Sigmoid colon (tissue), 7 donors: ENCODE measurements around the gene NCAM2. TPM values are rescaled to one million over a fixed set of nuclear protein-coding genes. Genes with fewer than 3 reads are reported as not detected.

ENCODE experiments used
- DNase-seq: peaks from one replicate; pipeline ENCODE4 v3.0.0-alpha.2; 2019
- H3K27ac ChIP-seq, 4 donors: fragments of 200-600 bp; sonication (generic); one replicate each; pipeline ENCODE4 v1.5.1; 2016 to 2019; ENCODE audit warnings: mild to moderate bottlenecking in 1 of 4
- H3K27me3 ChIP-seq, 3 donors: fragments of 200-600 bp; sonication (generic); one replicate each; pipeline ENCODE4 v1.5.1; 2019; ENCODE audit warnings: mild to moderate bottlenecking in 1 of 3
- H3K36me3 ChIP-seq, 4 donors: fragments of 200-600 bp; sonication (generic); one replicate each; pipeline ENCODE4 v1.5.1; 2016 to 2019
- H3K4me1 ChIP-seq, 4 donors: fragments of 200-600 bp; sonication (generic); one replicate each; pipeline ENCODE4 v1.5.1; 2017 to 2019
- H3K4me3 ChIP-seq, 4 donors: fragments of 200-600 bp; sonication (generic); one replicate each; pipeline ENCODE4 v1.5.1; 2017 to 2019; ENCODE audit warnings: mild to moderate bottlenecking in 2 of 4, moderate library complexity in 1 of 4
- H3K9me3 ChIP-seq, 4 donors: fragments of 200-600 bp in 3 of 4; sonication (generic) in 3 of 4; one replicate each; pipeline versions ENCODE4 v1.5.1 to v1.6.1; 2013 to 2019
- EP300 ChIP-seq, 4 donors: sonication (generic); formaldehyde crosslinking; IDR thresholded peaks; one replicate each; pipeline ENCODE4 v1.6.1; 2017; ENCODE audit warnings: antibody characterized with exemption in 4 of 4
- POLR2A ChIP-seq, 2 donors: fragments of 450-650 bp; IDR thresholded peaks; one replicate each; pipeline ENCODE4 v1.6.1; 2016; ENCODE audit warnings: antibody characterized with exemption in 2 of 2, mild to moderate bottlenecking in 2 of 2, moderate library complexity in 2 of 2
- POLR2AphosphoS5 ChIP-seq, 4 donors: sonication (generic); formaldehyde crosslinking; IDR thresholded peaks; one replicate each; pipeline ENCODE4 v1.6.1; 2017; ENCODE audit warnings: antibody characterized with exemption in 4 of 4
- WGBS, 2 donors: extraction: QIAGEN DNeasy Blood & Tissue Kit; methylation state at CpG; one replicate each; pipeline ENCODE4 v1.1.7; 2013; 5-methylcytosine and 5-hydroxymethylcytosine counted together
- intact Hi-C: fragments of 100-400 bp; cut with DNase I; formaldehyde crosslinking; loops from one replicate; pipeline ENCODE4 v1.15.1; 2023
- polyA plus RNA-seq, 3 donors: library from polyadenylated mRNA; stranded (reverse); fragments of 200-250 nt; gene quantifications; one replicate each; pipeline ENCODE4 v1.2.3, GENCODE V29; 2013
- total RNA-seq, 4 donors: library from RNA; depleted of rRNA; stranded (reverse); fragments of >200 nt; gene quantifications; one replicate each; pipeline ENCODE4 v1.1.0, GENCODE V29; 2016
- TF ChIP-seq, protein P1 (sequence below), 4 experiments: fragments of 450-650 bp in 3 of 4; fragments of 200-600 bp in 1 of 4; IDR thresholded peaks; one replicate each; pipeline ENCODE4 v1.5.1; 2016 to 2019; ENCODE audit warnings: antibody characterized with exemption in 4 of 4, mild to moderate bottlenecking in 3 of 4, moderate library complexity in 2 of 4
- donor health status: healthy with polysubstance abuse.
- donor health status: Bipolar disorder and iron deficiency.
- donor health status: healthy.

Gene NCAM2
- total and polyA plus RNA-seq, 7 donors = under 0.01 to 17.1 (median 6.7) TPM; not detected in 1

DNA sequence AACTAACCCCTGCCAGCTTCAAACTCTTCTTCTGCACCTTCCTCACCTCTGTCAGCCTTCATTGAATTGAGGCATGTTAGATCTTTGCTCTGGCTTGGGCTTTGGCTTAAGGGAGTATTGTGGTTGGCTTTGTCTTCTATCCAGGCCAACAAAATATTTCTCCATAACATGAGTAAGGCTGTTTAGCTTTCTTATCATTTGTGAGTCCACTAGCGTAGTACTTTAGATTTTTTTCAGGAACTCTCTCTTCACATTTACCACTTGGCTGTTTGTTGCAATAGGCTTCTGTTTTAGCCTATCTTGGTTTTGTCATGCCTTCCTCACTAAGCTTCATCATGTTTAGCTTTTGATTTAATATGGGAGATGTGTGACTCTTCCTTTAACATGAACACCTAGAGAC, 417.5 kb downstream of the NCAM2 start:
- TF ChIP-seq POLR2AphosphoS5 (IDR thresholded peaks at IDR 0.05) = no peak
- TF ChIP-seq POLR2A (IDR thresholded peaks at IDR 0.05) = no peak
- no peak for TF ChIP-seq EP300 (IDR thresholded peaks at IDR 0.05)
- TF ChIP-seq, protein P1, sequence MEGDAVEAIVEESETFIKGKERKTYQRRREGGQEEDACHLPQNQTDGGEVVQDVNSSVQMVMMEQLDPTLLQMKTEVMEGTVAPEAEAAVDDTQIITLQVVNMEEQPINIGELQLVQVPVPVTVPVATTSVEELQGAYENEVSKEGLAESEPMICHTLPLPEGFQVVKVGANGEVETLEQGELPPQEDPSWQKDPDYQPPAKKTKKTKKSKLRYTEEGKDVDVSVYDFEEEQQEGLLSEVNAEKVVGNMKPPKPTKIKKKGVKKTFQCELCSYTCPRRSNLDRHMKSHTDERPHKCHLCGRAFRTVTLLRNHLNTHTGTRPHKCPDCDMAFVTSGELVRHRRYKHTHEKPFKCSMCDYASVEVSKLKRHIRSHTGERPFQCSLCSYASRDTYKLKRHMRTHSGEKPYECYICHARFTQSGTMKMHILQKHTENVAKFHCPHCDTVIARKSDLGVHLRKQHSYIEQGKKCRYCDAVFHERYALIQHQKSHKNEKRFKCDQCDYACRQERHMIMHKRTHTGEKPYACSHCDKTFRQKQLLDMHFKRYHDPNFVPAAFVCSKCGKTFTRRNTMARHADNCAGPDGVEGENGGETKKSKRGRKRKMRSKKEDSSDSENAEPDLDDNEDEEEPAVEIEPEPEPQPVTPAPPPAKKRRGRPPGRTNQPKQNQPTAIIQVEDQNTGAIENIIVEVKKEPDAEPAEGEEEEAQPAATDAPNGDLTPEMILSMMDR (IDR thresholded peaks at IDR 0.05) = no peak
- Histone ChIP-seq H3K27me3 (no peaks in the 10 kb centered on the region), H3K9me3 (no peaks in the 10 kb centered on the region), H3K4me3 (no peak overlapping the region), H3K4me1 (no peaks in the 10 kb centered on the region), H3K36me3 (no peaks in the 10 kb centered on the region), H3K27ac (no peak overlapping the region)
- 89 to 90% methylated on average over 1 of the region's 1 CpG for WGBS, 2 donors
- intact Hi-C loops = no loop called here
- no peak for DNase-seq

DNA sequence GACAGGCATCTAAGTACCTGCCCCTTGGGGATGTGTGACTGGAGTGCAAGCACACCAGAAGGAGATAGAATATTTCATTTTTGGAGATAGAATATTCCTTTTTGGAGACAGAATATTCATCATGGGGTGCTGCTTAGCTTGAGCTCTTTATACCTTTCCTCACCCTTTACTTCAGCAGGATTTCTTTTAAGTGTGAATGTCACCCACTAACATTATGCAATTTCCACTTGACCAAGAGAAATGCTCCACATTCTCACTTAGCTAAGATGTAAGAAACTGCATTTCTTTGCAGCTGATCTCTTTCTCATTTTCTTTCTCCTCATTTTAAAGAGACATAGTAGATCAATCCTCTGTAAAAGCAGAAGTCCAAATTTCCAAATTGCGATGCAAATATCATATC, 436.7 kb downstream of the NCAM2 start:
- Histone ChIP-seq H3K4me3 (no peak overlapping the region), H3K9me3 (no peaks in the 10 kb centered on the region), H3K27ac (no peak overlapping the region), H3K36me3 (no peaks in the 10 kb centered on the region), H3K27me3 (no peaks in the 10 kb centered on the region), H3K4me1 (no peaks in the 10 kb centered on the region)
- DNase-seq = no peak
- WGBS, 2 donors = 92 to 95% methylated on average over 1 of the region's 1 CpG
- TF ChIP-seq POLR2AphosphoS5 (IDR thresholded peaks at IDR 0.05) (no peak), POLR2A (IDR thresholded peaks at IDR 0.05) (no peak)
- TF ChIP-seq, protein P1 (IDR thresholded peaks at IDR 0.05) = no peak
- intact Hi-C loops = no loop called here

- Histone ChIP-seq H3K36me3 (no peaks in the 10 kb centered on the region), H3K27me3 (no peaks in the 10 kb centered on the region), H3K9me3 (no peaks in the 10 kb centered on the region), H3K27ac (no peak overlapping the region), H3K4me1 (no peaks in the 10 kb centered on the region), H3K4me3 (no peak overlapping the region)
- DNase-seq = no peak
- 4 to 44% methylated on average over 1 of the region's 1 CpG for WGBS, 2 donors
- intact Hi-C loops = no loop called here
- TF ChIP-seq, protein P1 (IDR thresholded peaks at IDR 0.05) = no peak
- TF ChIP-seq POLR2AphosphoS5 (IDR thresholded peaks at IDR 0.05) (no peak), EP300 (IDR thresholded peaks at IDR 0.05) (no peak), POLR2A (IDR thresholded peaks at IDR 0.05) (no peak)
Measured at GRCh38 chr21:21436012-21436534, 437.9 kb downstream of the NCAM2 start.

GRCh38 chr21:21439761-21440160, 441.6 kb downstream of the NCAM2 start:
- H3K36me3 ChIP-seq = no peaks in the 10 kb centered on the region
- H3K27ac ChIP-seq = no peak overlapping the region
- H3K27me3 ChIP-seq = no peaks in the 10 kb centered on the region
- H3K4me1 ChIP-seq = no peaks in the 10 kb centered on the region
- TF ChIP-seq EP300 (IDR thresholded peaks at IDR 0.05) (no peak), POLR2AphosphoS5 (IDR thresholded peaks at IDR 0.05) (no peak)
- no peak for DNase-seq
- intact Hi-C loops = no loop called here
- no peaks in the 10 kb centered on the region for H3K9me3 ChIP-seq
- 93 to 95% methylated on average over 3 of the region's 3 CpGs for WGBS, 2 donors
- H3K4me3 ChIP-seq = no peak overlapping the region

DNA sequence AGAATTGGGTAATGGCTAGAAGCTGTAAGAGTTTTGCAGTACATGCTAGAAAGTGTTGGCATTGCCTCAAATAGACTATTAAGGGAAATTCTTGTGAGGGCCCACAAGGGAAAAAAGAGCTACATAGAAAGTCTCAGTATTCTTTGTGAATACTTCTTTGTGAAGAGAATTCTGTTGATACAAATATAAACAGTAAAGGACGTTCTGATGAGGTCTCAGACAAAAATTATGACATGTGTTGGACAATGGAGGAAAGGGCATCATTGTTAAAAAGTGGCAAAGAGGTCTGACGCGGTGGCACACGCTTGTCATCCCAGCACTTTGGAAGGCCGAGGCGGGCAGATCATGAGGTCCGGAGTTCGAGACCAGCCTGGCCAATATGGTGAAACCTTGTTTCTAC, 458.9 kb downstream of the NCAM2 start:
- TF ChIP-seq POLR2A (IDR thresholded peaks at IDR 0.05) (no peak), EP300 (IDR thresholded peaks at IDR 0.05) (no peak), POLR2AphosphoS5 (IDR thresholded peaks at IDR 0.05) (no peak)
- TF ChIP-seq, protein P1 (IDR thresholded peaks at IDR 0.05) = no peak
- 91 to 92% methylated on average over 8 of the region's 8 CpGs for WGBS, 2 donors
- no peak overlapping the region for H3K4me3 ChIP-seq
- intact Hi-C loops = no loop called here
- DNase-seq = no peak
- H3K27me3 ChIP-seq = no peaks in the 10 kb centered on the region
- no peaks in the 10 kb centered on the region for H3K4me1 ChIP-seq
- peaks cover 0 to 4% (median 0%) of the 10 kb centered on the region in 4 donors for H3K9me3 ChIP-seq
- H3K36me3 ChIP-seq = no peaks in the 10 kb centered on the region
- H3K27ac ChIP-seq = no peak overlapping the region
